Measurements from ENCODE around the gene TIMM21.

GRCh38 chr18:74153793-74154192, 5.5 kb downstream of the TIMM21 start:
- TF ChIP-seq CTCF (IDR thresholded peaks at IDR 0.05; ENCODE audit: low read depth, low read length) (no peak), POLR2A (IDR thresholded peaks at IDR 0.05; ENCODE audit: extremely low read depth, insufficient read length) (no peak), MAX (IDR thresholded peaks at IDR 0.05; ENCODE audit: low read depth, low read length) (no peak), MYC (IDR thresholded peaks at IDR 0.05; ENCODE audit: low read depth, low read length) (no peak)
